Fibroblast of lung (primary cell): ENCODE measurements around the gene LKAAEAR1.

Experiments used
- EZH2 ChIP-seq: IDR thresholded peaks from 2 replicates; pipeline ENCODE4 v1.5.1; 2012; ENCODE audit warnings: low read length, control low read depth, mild to moderate bottlenecking; ENCODE audit errors: missing control alignments
- TF ChIP-seq, protein P1 (sequence below), 2 donors: IDR thresholded peaks in 1 of 2; conservative IDR thresholded peaks in 1 of 2; 1 replicate in 1 of 2; 2 replicates in 1 of 2; pipeline ENCODE4 v1.5.1; 2011 to 2012; ENCODE audit warnings: low read length in 2 of 2, control low read depth in 1 of 2, inconsistent platforms in 1 of 2, low read depth in 1 of 2, mild to moderate bottlenecking in 1 of 2

DNA sequence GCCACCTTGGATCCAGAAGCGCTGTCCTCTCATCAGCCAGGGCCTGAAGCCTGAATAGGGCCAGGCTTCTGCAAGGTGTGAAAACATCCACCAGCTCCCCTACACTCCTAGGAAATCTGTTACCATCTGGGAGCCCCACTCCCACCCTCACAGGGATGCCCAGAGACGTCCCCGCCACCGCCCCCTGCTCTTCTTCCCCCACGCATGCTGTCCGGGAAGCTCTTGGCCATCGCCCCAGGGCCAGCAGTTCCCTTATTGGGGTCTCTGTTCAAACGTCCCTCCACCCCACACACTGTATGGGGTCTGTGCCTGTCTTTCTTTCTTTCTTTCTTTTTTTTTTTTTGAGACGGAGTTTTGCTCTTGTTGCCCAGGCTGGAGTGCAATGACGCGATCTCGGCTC, 8.6 kb downstream of the LKAAEAR1 start:
- TF ChIP-seq, protein P1, sequence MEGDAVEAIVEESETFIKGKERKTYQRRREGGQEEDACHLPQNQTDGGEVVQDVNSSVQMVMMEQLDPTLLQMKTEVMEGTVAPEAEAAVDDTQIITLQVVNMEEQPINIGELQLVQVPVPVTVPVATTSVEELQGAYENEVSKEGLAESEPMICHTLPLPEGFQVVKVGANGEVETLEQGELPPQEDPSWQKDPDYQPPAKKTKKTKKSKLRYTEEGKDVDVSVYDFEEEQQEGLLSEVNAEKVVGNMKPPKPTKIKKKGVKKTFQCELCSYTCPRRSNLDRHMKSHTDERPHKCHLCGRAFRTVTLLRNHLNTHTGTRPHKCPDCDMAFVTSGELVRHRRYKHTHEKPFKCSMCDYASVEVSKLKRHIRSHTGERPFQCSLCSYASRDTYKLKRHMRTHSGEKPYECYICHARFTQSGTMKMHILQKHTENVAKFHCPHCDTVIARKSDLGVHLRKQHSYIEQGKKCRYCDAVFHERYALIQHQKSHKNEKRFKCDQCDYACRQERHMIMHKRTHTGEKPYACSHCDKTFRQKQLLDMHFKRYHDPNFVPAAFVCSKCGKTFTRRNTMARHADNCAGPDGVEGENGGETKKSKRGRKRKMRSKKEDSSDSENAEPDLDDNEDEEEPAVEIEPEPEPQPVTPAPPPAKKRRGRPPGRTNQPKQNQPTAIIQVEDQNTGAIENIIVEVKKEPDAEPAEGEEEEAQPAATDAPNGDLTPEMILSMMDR (conservative IDR thresholded peaks at IDR 0.05 in 1 of 2, IDR thresholded peaks at IDR 0.05 in 1 of 2; ENCODE audit: low read depth in 1 of 2, low read length in 2 of 2) = no peak
- no peak for TF ChIP-seq EZH2
